GM19351 (cell line): ENCODE data around the gene CEP72.

Source experiments
- ATAC-seq: cut with Tn5 transposase; IDR thresholded peaks from one replicate; pipeline ENCODE4 v1.9.1; 2021; ENCODE audit warnings: mild to moderate bottlenecking, moderate library complexity; ENCODE audit not compliant: unreplicated experiment

The CEP72 gene

GRCh38 chr5:652023-652515 lies 39.9 kb downstream of the CEP72 start:
- no peak for ATAC-seq

DNA sequence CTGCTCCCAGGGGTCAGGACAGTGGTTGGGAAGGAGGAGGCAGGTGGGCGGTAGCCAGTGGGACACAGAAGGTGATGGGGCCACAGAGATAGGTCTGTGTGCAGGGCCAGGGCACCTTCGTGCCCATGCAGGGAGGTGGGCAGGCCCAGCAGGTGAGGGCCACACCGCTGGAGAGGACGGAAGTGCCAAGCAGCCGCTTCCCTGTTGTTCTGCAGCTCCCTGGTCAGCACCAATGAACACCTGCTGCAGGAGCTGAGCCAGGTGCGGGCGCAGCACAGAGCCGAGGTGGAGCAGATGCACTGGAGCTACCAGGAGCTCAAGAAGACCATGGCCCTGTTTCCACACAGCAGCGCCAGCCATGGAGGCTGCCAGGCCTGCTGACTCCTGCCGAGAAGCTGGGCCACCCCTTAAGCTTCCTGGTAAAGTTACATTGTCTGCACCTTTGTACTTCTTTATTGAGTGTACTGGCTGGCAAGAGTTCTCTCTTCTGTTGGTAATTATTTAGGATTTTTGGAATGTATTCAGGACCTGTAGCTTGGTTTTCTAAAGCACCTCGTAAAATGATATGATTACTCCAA lies 40.7 kb downstream of the CEP72 start:
- ATAC-seq, result no peak

- no peak for ATAC-seq
Observed at GRCh38 chr5:654071-654778, 42.1 kb downstream of the CEP72 start.

DNA sequence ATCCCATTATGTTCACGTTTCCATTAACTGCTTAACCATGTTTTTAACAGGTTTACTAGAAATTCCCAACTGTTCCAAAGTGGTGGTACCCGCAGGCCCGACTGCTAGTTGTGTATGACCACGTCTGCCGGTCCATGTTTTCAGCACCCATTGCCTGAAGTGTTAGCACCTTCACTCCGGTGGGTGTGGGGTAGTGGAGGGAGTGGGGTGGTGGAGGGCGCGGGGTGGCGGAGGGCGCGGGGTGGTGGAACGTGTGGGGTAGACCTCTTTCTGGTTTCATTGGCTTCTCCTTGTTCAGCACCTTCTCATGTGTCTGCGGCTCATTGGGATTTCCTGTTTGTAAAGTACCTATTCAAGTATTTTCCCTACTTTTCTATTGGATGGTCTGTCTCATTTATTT lies 43.3 kb downstream of the CEP72 start:
- no peak for ATAC-seq

DNA sequence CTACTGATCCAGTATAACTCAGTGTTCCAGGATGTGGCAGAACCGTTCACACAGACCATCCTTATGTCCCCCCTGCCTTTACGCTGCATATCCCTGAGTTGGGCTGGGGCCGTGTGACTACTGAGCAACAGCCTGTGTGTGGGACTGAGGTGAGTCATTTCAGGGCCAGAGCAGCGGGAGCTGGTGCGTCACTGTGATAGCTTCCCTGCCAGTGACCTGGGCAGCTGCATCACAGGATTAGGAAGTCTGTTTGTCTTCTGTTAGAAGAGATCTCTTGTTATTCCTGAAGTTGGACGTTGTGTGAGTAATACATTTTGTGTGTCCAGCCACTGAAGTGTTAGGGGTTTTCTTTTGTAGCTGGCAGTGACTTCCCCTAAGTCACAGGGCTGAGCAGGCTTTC lies 45.4 kb downstream of the CEP72 start:
- no peak for ATAC-seq

DNA sequence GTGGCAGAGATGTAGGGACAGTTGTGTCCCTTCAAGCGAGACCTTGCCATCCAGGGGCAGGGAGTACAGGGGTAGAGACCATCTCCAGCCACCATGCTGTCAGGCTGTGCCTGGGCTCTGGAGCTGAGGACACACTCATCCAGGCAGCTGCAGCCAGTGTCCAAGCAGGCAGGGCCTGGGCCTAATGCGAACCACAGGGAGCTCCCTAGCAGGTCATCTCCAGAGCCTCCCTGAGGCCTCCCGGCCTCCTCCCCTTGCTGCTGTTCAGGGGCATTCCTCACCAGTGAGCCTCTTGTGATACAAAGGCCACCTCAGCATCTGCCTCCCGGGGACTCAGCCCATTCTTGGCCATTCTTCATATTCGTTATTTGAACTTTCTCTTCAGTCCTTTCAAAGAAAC lies 46.0 kb downstream of the CEP72 start:
- ATAC-seq, result no peak

DNA sequence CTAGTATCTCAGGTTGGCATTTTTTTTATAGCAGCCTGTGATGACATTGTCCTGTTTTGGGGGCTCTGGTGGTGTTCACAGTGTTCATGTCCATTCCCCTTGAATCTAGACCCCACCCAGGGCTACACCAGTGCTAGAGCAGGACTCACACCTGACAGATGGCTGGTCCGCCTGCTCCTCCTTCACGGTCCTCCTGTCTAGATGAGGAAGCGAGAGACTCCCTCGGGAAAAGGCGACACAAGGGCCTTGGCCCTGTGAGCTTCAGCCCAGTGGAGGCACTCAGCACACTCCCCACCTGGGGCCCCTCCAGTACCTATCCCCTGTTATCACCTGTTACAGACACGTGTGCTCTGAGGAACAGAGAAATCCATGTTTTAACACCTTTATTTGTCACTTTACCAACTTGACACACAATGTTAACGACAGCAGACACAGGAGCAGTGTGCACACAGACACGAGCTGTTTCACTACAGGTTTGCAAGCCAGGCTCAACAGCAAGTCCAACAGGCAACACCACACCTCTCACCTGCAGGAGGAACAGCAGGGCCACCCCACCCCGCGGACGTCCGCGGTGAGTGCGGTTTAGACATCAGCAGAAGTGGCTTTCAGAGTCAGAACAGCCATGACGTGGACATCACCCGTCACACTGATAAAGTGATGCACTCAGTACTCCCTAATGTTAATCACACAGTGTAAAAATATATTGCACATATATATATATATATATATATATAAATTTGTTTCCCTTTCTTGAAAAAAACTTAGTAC lies 47.5 kb downstream of the CEP72 start:
- no peak for ATAC-seq

DNA sequence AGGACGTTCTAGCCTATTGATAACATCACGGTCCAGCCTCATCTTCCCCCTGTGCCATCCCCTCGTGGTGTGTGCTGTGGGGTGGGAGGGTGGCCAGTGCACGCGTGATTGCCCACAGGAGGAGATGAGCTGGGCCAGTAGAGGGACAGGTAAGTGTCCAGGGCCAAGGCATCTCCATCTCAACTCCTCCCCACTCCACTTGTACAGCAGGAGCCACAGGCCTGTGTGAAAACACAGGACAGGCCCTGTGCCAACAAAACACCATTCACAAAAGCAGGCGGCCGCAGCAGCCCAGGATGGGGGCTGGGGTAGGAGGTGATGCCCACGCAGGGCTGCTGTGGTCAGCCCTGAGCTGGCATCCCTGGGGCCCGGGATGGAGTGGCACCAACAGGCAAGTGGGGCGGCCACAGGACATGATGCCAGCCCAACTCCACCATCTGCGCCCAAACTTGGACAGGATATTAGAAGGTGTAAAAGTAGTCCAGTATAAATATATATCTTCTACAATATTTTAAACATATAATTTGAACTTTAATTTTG lies 48.4 kb downstream of the CEP72 start:
- ATAC-seq, result no peak

GRCh38 chr5:661891-662750 lies 50.0 kb downstream of the CEP72 start:
- no peak for ATAC-seq

- ATAC-seq, result no peak
Observed at GRCh38 chr5:662751-663435, 50.8 kb downstream of the CEP72 start.

DNA sequence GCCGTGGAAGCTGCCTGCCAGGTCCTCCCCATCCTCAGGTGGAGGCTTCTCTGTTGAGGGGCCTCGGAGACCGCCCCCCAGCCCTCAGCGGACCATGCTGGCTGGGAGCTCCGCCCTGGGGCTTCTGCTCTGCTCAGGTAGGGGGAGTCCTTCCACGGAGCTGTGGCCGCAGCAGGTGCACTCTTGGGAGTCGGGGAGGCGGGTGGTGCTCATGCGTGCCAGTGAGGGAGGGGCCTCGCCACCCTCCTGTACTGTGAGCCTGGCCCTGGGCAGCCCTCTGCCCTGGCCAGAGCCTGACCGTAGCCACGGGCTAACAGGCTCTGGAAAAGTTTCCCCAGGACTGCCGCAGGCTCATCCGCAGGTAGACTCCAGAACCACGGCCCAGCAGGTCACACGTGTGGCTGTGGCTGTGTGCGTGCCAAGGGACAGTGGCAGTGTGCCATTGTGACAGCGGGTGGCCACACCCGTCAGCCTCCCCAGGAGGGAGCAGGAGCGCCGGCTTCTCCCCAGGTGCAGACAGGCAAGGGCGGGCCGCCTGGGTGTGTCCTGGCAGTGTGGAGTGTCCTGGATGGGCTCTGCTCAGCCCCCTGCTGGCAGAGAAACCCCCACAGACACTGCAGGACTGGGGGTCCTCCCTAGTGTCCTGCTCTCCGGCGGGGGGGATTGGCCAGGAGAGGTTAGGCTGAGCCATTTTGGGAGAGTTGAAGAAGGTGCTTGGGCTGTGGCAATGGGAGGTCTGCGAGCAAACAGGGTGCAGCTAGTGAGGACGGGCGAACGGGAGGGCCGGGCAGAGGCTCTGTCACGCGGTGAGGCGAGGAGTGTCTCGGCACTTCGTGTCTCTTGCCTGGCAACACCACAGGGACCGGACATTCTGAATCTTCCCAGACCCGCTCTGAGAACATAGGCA lies 51.5 kb downstream of the CEP72 start:
- ATAC-seq, result no peak

DNA sequence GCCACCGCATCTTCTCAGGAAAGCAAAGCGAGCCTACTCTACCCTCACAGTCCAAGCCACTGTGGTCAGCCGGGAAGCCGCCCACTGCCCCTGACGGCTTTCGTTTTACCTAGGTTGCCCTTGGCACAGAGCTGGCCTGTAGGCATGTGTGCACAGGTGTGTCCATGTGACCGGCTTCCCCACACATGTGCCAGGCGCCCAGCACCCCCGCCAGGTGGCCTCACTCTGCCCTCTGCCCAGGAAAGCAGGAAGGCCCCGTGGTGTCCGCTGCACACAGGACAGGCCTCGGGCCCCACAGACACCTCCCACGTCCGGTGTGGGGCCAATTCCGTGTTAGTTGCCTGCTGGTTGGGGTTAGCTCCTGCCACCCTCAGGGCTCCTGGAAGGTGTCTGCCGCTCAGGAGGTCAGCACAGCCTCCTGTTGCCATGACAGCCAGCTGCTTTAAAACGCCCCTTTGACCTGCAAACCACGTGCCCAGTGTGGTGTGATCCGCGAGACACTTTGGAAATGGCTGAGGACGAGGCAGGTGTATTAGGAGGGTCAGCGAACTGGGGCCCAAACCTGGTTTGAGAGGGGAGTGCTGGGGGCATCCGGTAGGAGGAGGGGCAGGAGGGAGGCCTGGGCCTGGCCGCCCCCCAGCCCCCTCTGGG lies 52.3 kb downstream of the CEP72 start:
- ATAC-seq, result no peak

DNA sequence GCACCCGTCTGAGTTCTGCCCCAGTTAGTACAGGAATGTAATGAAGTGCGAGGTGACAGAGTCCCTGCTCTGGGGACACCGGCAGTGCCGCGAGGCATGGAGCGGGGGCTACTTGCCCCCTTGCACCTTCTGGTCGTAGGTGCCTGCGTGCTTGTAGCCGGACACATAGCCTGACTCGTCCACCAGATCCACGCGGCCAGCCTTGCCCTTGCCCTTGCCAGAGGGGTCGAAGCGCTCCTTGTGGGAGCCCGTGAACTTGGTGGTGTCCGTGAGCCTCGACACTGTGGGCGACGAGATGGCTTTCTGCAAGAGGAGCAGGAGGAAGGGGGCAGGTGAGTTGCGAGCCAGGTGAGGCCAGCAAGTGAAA lies 52.8 kb downstream of the CEP72 start:
- no peak for ATAC-seq

- ATAC-seq, result no peak
Observed at GRCh38 chr5:665541-665955, 53.4 kb downstream of the CEP72 start.

- no peak for ATAC-seq
Observed at GRCh38 chr5:665956-666711, 54.0 kb downstream of the CEP72 start.

DNA sequence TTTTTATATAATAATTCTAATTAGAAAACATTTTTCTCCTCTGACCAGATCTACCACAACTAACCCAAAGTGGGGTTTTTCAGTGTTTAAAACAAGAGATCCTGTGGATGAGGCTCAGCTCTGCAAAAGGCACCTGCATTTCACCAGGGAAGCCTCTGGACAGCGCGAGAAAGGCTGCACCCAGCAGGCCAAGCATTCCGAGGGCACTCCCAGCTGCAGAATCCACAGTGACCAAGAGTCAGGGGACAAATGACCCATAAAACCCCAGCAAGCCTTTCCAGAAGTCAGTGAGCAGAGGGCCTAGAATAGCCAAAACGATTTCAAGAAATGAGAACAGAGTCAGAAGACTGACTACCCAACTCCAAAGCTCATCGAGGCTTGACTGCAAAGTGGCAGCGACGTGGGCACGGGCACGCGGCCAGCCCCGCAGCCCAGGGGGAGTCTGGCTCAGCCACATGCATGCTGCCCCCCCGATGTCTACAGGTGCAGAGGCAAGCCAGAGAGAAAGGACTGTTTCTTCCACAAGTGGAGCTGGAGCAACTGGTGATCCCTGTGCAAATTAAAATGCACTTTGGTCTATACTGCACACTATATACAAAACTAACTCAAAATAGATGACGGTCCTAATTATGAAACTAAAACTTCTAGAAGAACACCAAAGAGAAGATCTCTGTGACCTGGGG lies 54.8 kb downstream of the CEP72 start:
- ATAC-seq, result no peak

DNA sequence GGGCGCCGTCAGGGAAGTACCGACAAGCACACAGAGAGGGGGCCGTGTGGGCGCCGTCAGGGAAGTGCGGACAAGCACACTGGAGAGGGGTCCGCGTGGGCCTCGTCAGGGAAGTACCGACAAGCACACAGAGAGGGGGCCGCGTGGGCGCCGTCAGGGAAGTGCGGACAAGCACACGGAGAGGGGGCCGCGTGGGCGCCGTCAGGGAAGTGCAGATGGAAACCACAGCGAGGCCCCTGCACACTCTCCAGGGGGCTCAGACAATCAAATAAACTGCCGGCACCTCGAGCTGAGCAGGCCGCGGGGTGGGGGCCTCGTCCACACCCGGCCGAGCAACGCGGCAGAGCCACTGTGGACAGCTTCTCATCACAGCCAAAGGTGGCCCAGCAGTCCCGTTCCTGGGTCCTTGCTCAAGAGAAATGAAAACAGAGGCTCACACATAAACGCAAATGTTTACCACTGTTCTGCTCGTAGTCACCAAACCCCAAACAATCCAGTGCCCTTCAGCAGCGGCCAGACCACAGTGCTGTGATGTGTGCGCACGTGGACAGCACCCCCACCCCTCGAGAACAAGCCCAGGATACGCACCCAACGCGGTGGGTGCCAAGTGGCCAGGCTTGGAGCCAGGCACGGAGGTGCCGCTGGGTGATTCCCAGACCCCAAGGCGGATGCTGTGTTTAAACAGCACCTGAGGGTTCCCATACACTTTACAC lies 56.3 kb downstream of the CEP72 start:
- ATAC-seq, result no peak
